GM23338 (cell line): Measurements from ENCODE around the gene GGA1. TPM values are rescaled to one million over a fixed set of nuclear protein-coding genes. Genes with fewer than 3 reads are reported as not detected.
A peak's percentile ranks its signal among the peaks of the same experiment; 100 is the strongest.
"Not testable (repeated sequence)": the region's sequence is repeated elsewhere in the genome, so short reads cannot be mapped to it uniquely, and the experiment has no call there.

Experiments
- ATAC-seq: fragments of 200-7000 bp; cut with Tn5 transposase; 3 replicates; pipeline ENCODE4 v1.9.1; 2020
- DNase-seq: peaks from one replicate; pipeline ENCODE4 v3.0.0-alpha.2; 2015; ENCODE audit warnings: low spot score
- H2AFZ ChIP-seq: fragments of 200-600 bp; sonication (generic); 2 replicates; pipeline ENCODE4 v1.8.0; 2016; ENCODE audit warnings: antibody characterized with exemption, mild to moderate bottlenecking, moderate library complexity
- H3F3A ChIP-seq: fragments of 200-600 bp; sonication (generic); replicated peaks from 2 replicates; pipeline ENCODE4 v1.8.0; 2017; ENCODE audit warnings: antibody characterized with exemption, mixed run types, low read depth
- H3K27ac ChIP-seq: fragments of 200-600 bp; sonication (generic); 2 replicates; pipeline ENCODE4 v1.6.1; 2016; ENCODE audit warnings: low read depth
- H3K27me3 ChIP-seq: fragments of 200-600 bp; sonication (generic); 2 replicates; pipeline ENCODE4 v1.8.0; 2016; ENCODE audit warnings: mild to moderate bottlenecking, mixed run types, moderate library complexity; ENCODE audit not compliant: insufficient read depth
- H3K36me3 ChIP-seq: fragments of 200-600 bp; sonication (generic); 2 replicates; pipeline ENCODE4 v1.8.0; 2016; ENCODE audit warnings: mild to moderate bottlenecking; ENCODE audit not compliant: insufficient read depth
- H3K4me1 ChIP-seq: fragments of 200-600 bp; sonication (generic); 2 replicates; pipeline ENCODE4 v1.8.0; 2016; ENCODE audit warnings: mild to moderate bottlenecking, moderate library complexity; ENCODE audit not compliant: insufficient read depth
- H3K4me2 ChIP-seq: fragments of 200-600 bp; sonication (generic); 2 replicates; pipeline ENCODE4 v1.7.1; 2017; ENCODE audit warnings: mixed run types
- H3K4me3 ChIP-seq: fragments of 200-600 bp; sonication (generic); 2 replicates; pipeline ENCODE4 v1.6.1; 2016; ENCODE audit warnings: mixed run types
- H3K79me2 ChIP-seq: fragments of 200-600 bp; sonication (generic); replicated peaks from 2 replicates; pipeline ENCODE4 v1.8.0; 2017; ENCODE audit warnings: mild to moderate bottlenecking; ENCODE audit not compliant: insufficient read depth
- H3K9me2 ChIP-seq: fragments of 200-600 bp; sonication (generic); 2 replicates; pipeline ENCODE4 v1.8.0; 2017; ENCODE audit not compliant: insufficient read depth
- H4K20me1 ChIP-seq: fragments of 200-600 bp; sonication (generic); replicated peaks from 2 replicates; pipeline ENCODE4 v1.8.0; 2017; ENCODE audit warnings: mild to moderate bottlenecking; ENCODE audit not compliant: insufficient read depth
- H3K27ac Mint-ChIP-seq: 2 replicates; pipeline ENCODE4 v1.8.0; 2020; ENCODE audit warnings: inconsistent platforms, mild to moderate bottlenecking, moderate library complexity, mixed read lengths
- H3K27me3 Mint-ChIP-seq: 3 replicates; pipeline ENCODE4 v1.8.0; 2022; ENCODE audit warnings: low read depth, mild to moderate bottlenecking, moderate library complexity, mixed read lengths, inconsistent platforms; ENCODE audit not compliant: insufficient read depth, poor library complexity
- H3K36me3 Mint-ChIP-seq: 3 replicates; pipeline ENCODE4 v1.8.0; 2021; ENCODE audit warnings: low read depth, mild to moderate bottlenecking, inconsistent platforms, moderate library complexity, mixed read lengths
- H3K4me1 Mint-ChIP-seq: 3 replicates; pipeline ENCODE4 v1.8.0; 2020; ENCODE audit warnings: mild to moderate bottlenecking, inconsistent platforms, mixed read lengths
- H3K4me3 Mint-ChIP-seq: 3 replicates; pipeline ENCODE4 v1.8.0; 2021; ENCODE audit warnings: moderate library complexity, mild to moderate bottlenecking, inconsistent platforms, mixed read lengths
- H3K9me3 Mint-ChIP-seq: 3 replicates; pipeline ENCODE4 v1.8.0; 2020; ENCODE audit warnings: moderate library complexity, mild to moderate bottlenecking, inconsistent platforms, mixed read lengths
- CREB1 ChIP-seq: fragments of 250-450 bp; sonication (Bioruptor Pico); IDR thresholded peaks from 2 replicates; pipeline ENCODE4 v1.5.0; 2020; ENCODE audit warnings: low read depth, mild to moderate bottlenecking, moderate library complexity
- CTCF ChIP-seq, 2 experiments: fragments of 200-600 bp in 1 of 2; sonication (generic) in 1 of 2; conservative IDR thresholded peaks; 2 replicates each; pipeline versions ENCODE4 v1.5.1 to v1.6.1; 2016 to 2017; ENCODE audit warnings: antibody characterized with exemption in 2 of 2, low read depth in 2 of 2, mild to moderate bottlenecking in 2 of 2, moderate library complexity in 1 of 2
- ETS1 ChIP-seq: IDR thresholded peaks from 2 replicates; pipeline ENCODE4 v1.6.1; 2016; ENCODE audit warnings: antibody characterized with exemption
- EZH2 ChIP-seq: fragments of 200-600 bp; sonication (generic); IDR thresholded peaks from one replicate; pipeline ENCODE4 v1.8.0; 2017; ENCODE audit warnings: antibody characterized with exemption, mild to moderate bottlenecking, low read depth; ENCODE audit not compliant: unreplicated experiment
- EZH2phosphoT487 ChIP-seq: fragments of 200-600 bp; sonication (generic); IDR thresholded peaks from one replicate; pipeline ENCODE4 v1.8.1; 2018; ENCODE audit warnings: antibody characterized with exemption; ENCODE audit not compliant: unreplicated experiment
- JUNB ChIP-seq: IDR thresholded peaks from one replicate; pipeline ENCODE4 v1.6.1; 2016; ENCODE audit warnings: antibody characterized with exemption; ENCODE audit not compliant: unreplicated experiment
- NANOG ChIP-seq: IDR thresholded peaks from 2 replicates; pipeline ENCODE4 v1.6.1; 2016; ENCODE audit warnings: antibody characterized with exemption, borderline replicate concordance
- POLR2AphosphoS5 ChIP-seq: IDR thresholded peaks from 2 replicates; pipeline ENCODE4 v1.6.1; 2016; ENCODE audit warnings: antibody characterized with exemption, low read depth
- STAT1 ChIP-seq: IDR thresholded peaks from one replicate; pipeline ENCODE4 v1.6.1; 2016; ENCODE audit warnings: antibody characterized with exemption; ENCODE audit not compliant: unreplicated experiment
- ZNF331 ChIP-seq: fragments of 250-450 bp; sonication (Bioruptor Pico); IDR thresholded peaks from 2 replicates; pipeline ENCODE4 v1.5.0; 2020; ENCODE audit warnings: low read depth, mild to moderate bottlenecking, moderate library complexity
- polyA plus RNA-seq: library from polyadenylated mRNA; unstranded; fragments of >200 nt; fragmentation: Nextera tagmentation; extraction: Ambion mirVana; gene quantifications from 2 replicates; pipeline ENCODE4 v1.2.1, GENCODE V29; 2016
- total RNA-seq: library from RNA; depleted of rRNA; stranded (reverse); fragments of >200 nt; shearing (Covaris generic); gene quantifications from 2 replicates; pipeline ENCODE4 v1.2.3, GENCODE V29; 2014

GGA1 gene
- total and polyA plus RNA-seq, 2 experiments from 2014 or later, result 36.9 to 57.1 TPM

- Mint-ChIP-seq H3K27me3 (peaks cover 16% of the 10 kb centered on the region), H3K9me3 (no peaks in the 10 kb centered on the region; the same call in 2 of the 3 replicates), H3K27ac (no peak overlapping the region), H3K4me3 (no peak overlapping the region), H3K4me1 (peaks cover 14% of the 10 kb centered on the region), H3K36me3 (peaks cover 26% of the 10 kb centered on the region)
- TF ChIP-seq CREB1 (no peak), EZH2 (no peak), ETS1 (no peak), JUNB (no peak), CTCF (conservative IDR thresholded peaks at IDR 0.05; ENCODE audit: low read depth in 2 of 2) (no peak), EZH2phosphoT487 (no peak)
- DNase-seq (no peak), ATAC-seq (no peak)
- H3K36me3 ChIP-seq, result peaks cover 8% of the 10 kb centered on the region; the same call in 1 of the 2 replicates
- H2AFZ ChIP-seq, result no peak overlapping the region
- H3K9me2 ChIP-seq, result no peaks in the 10 kb centered on the region
- peaks cover 12% of the 10 kb centered on the region for H3K79me2 ChIP-seq
- H3K4me1 ChIP-seq, result peaks cover 5% of the 10 kb centered on the region; the same call in 1 of the 2 replicates
- H3F3A ChIP-seq, result peaks cover 8% of the 10 kb centered on the region; the same call in 1 of the 2 replicates
- H3K4me2 ChIP-seq, result no peak overlapping the region
- no peaks in the 10 kb centered on the region for H3K27me3 ChIP-seq
- no peak overlapping the region for H3K27ac ChIP-seq
- no peak overlapping the region for H3K4me3 ChIP-seq
- peaks cover 8% of the 10 kb centered on the region; the same call in 1 of the 2 replicates for H4K20me1 ChIP-seq
Measured at GRCh38 chr22:37655252-37655563, 46.6 kb downstream of the GGA1 start.

- not testable (repeated sequence) for H3K27ac Mint-ChIP-seq, H3K9me3 Mint-ChIP-seq, H2AFZ ChIP-seq, H3K27me3 ChIP-seq, H3K9me2 ChIP-seq, DNase-seq, H3K4me3 Mint-ChIP-seq, H3K4me1 ChIP-seq, H3K4me2 ChIP-seq, ATAC-seq, H3K36me3 ChIP-seq, H3K27ac ChIP-seq, H3K4me3 ChIP-seq
- peaks cover 16% of the 10 kb centered on the region for H3K36me3 Mint-ChIP-seq
- peaks cover 24% of the 10 kb centered on the region for H3K4me1 Mint-ChIP-seq
- peaks cover 19% of the 10 kb centered on the region for H3K27me3 Mint-ChIP-seq
- Histone ChIP-seq H3F3A (peaks cover 12% of the 10 kb centered on the region; the same call in 1 of the 2 replicates), H3K79me2 (peaks cover 25% of the 10 kb centered on the region), H4K20me1 (peaks cover 19% of the 10 kb centered on the region)
Measured at GRCh38 chr22:37656583-37656982, 47.9 kb downstream of the GGA1 start.

- Mint-ChIP-seq H3K4me3 (peak overlapping the region; percentile 85), H3K36me3 (peaks cover 13% of the 10 kb centered on the region), H3K27me3 (peaks cover 14% of the 10 kb centered on the region), H3K27ac (peak overlapping the region; percentile 85), H3K9me3 (no peaks in the 10 kb centered on the region; the same call in 2 of the 3 replicates), H3K4me1 (peaks cover 25% of the 10 kb centered on the region)
- H3K36me3 ChIP-seq, result no peaks in the 10 kb centered on the region
- ATAC-seq (peak; percentile 32), DNase-seq (peak; percentile 47)
- H3K4me3 ChIP-seq, result peak overlapping the region; percentile 54
- peaks cover 36% of the 10 kb centered on the region for H3K79me2 ChIP-seq
- peak overlapping the region; percentile 82 for H3K4me2 ChIP-seq
- peaks cover 28% of the 10 kb centered on the region for H4K20me1 ChIP-seq
- H3F3A ChIP-seq, result peaks cover 12% of the 10 kb centered on the region; the same call in 1 of the 2 replicates
- H3K27ac ChIP-seq, result no peak overlapping the region
- H3K27me3 ChIP-seq, result no peaks in the 10 kb centered on the region
- H3K9me2 ChIP-seq, result no peaks in the 10 kb centered on the region
- no peak overlapping the region for H2AFZ ChIP-seq
- peaks cover 5% of the 10 kb centered on the region; the same call in 1 of the 2 replicates for H3K4me1 ChIP-seq
- TF ChIP-seq ZNF331 (CRISPR knock-in tag) (no peak), CTCF (conservative IDR thresholded peaks at IDR 0.05; ENCODE audit: low read depth in 2 of 2) (no peak), EZH2 (no peak), CREB1 (no peak), STAT1 (no peak), POLR2AphosphoS5 (no peak), NANOG (no peak), ETS1 (no peak), EZH2phosphoT487 (no peak)
Measured at GRCh38 chr22:37657590-37658132, 49.0 kb downstream of the GGA1 start.
